Activated B cell treated with CpG ODN at 0.5 μM for 24 hours (primary cell): ENCODE results near the gene BAIAP2L1. TPM values are rescaled to one million over a fixed set of nuclear protein-coding genes. Genes with fewer than 3 reads are reported as not detected.

ENCODE experiments used
- ATAC-seq: fragments of 200-7000 bp; cut with Tn5 transposase; one replicate; pipeline ENCODE4 v1.10.0; 2021; ENCODE audit warnings: low read depth, mild to moderate bottlenecking, moderate library complexity
- CTCF ChIA-PET: fragments of 350-600 bp; sonication (Branson Sonifier 250); formaldehyde crosslinking; loops from one replicate; lab custom pipeline; 2021; ENCODE audit warnings: antibody characterized with exemption; lab: Charles Lee
- POLR2A ChIA-PET: fragments of 350-600 bp; sonication (Branson Sonifier 250); formaldehyde crosslinking; loops from one replicate; lab custom pipeline; 2021; ENCODE audit warnings: antibody characterized with exemption; lab: Charles Lee
- DNase-seq: peaks from one replicate; pipeline ENCODE4 v3.0.0; 2022
- H3K27ac Mint-ChIP-seq: one replicate; pipeline ENCODE4 v1.8.0; 2020; ENCODE audit warnings: mixed read lengths
- H3K27me3 Mint-ChIP-seq: one replicate; pipeline ENCODE4 v1.8.0; 2021; ENCODE audit warnings: mixed read lengths
- H3K36me3 Mint-ChIP-seq: one replicate; pipeline ENCODE4 v1.8.0; 2021; ENCODE audit warnings: low read depth, mixed read lengths
- H3K4me1 Mint-ChIP-seq: one replicate; pipeline ENCODE4 v1.8.0; 2021; ENCODE audit warnings: mixed read lengths
- H3K4me3 Mint-ChIP-seq: one replicate; pipeline ENCODE4 v1.8.0; 2020; ENCODE audit warnings: mild to moderate bottlenecking, mixed read lengths
- H3K9me3 Mint-ChIP-seq: one replicate; pipeline ENCODE4 v1.8.0; 2020; ENCODE audit warnings: mixed read lengths
- intact Hi-C: fragments of 100-400 bp; cut with micrococcal nuclease; formaldehyde crosslinking; loops from one replicate; pipeline ENCODE4 v1.15.1; 2024
- total RNA-seq: library from RNA; stranded (reverse); gene quantifications from 2 replicates; pipeline ENCODE4 v1.2.3, GENCODE V29; 2022
- TF ChIP-seq, protein P1 (sequence below): fragments of 200-600 bp; IDR thresholded peaks from one replicate; pipeline ENCODE4 v1.8.0; 2022; ENCODE audit warnings: antibody characterized with exemption, mild to moderate bottlenecking

The BAIAP2L1 gene
- total RNA-seq, 1 donor from 2014 or later, result 8.1 TPM

DNA sequence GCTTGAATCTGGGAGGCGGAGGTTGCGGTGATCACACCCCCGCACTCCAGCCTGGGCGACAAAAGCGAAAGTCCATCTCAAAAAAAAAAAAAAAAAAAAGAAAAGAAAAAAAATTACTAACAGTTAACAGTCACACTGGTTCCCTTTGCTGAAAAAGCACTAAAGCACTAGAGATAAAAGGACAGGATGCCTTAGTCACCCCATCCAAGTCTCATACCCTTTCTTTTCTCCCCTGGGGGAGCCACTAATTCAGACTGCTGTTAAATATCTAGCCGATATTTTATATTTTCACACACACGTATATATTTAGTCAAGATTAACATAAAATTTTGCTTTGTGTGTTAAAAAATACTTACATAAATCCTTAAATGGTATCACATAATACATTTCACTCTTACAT is 25.2 kb downstream of the BAIAP2L1 start:
- no peak for DNase-seq
- Mint-ChIP-seq H3K4me3 (no peak overlapping the region), H3K36me3 (no peaks in the 10 kb centered on the region), H3K27me3 (no peaks in the 10 kb centered on the region), H3K27ac (no peak overlapping the region), H3K4me1 (no peaks in the 10 kb centered on the region), H3K9me3 (no peaks in the 10 kb centered on the region)
- intact Hi-C loops, result no loop called here
- POLR2A ChIA-PET, result no interaction called here
- no peak for ATAC-seq
- CTCF ChIA-PET, result no interaction called here
- TF ChIP-seq, protein P1, sequence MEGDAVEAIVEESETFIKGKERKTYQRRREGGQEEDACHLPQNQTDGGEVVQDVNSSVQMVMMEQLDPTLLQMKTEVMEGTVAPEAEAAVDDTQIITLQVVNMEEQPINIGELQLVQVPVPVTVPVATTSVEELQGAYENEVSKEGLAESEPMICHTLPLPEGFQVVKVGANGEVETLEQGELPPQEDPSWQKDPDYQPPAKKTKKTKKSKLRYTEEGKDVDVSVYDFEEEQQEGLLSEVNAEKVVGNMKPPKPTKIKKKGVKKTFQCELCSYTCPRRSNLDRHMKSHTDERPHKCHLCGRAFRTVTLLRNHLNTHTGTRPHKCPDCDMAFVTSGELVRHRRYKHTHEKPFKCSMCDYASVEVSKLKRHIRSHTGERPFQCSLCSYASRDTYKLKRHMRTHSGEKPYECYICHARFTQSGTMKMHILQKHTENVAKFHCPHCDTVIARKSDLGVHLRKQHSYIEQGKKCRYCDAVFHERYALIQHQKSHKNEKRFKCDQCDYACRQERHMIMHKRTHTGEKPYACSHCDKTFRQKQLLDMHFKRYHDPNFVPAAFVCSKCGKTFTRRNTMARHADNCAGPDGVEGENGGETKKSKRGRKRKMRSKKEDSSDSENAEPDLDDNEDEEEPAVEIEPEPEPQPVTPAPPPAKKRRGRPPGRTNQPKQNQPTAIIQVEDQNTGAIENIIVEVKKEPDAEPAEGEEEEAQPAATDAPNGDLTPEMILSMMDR, result no peak

DNA sequence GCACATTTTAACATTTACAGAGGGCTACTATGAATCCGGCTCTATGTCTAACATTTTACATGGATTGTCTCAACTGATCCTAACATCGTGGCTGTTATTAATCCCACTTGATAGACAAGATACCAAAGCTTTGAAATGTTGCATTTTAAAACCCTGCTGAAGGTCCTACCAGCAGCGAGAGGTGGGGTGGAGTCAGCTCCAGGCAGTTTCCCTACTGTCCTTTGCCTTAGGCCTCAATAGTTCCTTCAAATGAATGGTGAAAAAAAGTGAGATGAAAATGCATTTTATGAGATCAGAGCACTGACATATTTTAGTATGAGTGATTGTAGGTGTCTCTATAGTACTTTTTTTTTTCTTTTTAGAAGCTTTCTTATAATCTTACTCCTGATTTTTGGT is 26.6 kb downstream of the BAIAP2L1 start:
- Mint-ChIP-seq H3K4me1 (no peaks in the 10 kb centered on the region), H3K27me3 (no peaks in the 10 kb centered on the region), H3K9me3 (no peaks in the 10 kb centered on the region), H3K36me3 (no peaks in the 10 kb centered on the region), H3K4me3 (no peak overlapping the region), H3K27ac (no peak overlapping the region)
- ChIA-PET CTCF (no interaction called here), POLR2A (no interaction called here)
- ATAC-seq (no peak), DNase-seq (no peak)
- TF ChIP-seq, protein P1, result no peak
- intact Hi-C loops, result no loop called here

DNA sequence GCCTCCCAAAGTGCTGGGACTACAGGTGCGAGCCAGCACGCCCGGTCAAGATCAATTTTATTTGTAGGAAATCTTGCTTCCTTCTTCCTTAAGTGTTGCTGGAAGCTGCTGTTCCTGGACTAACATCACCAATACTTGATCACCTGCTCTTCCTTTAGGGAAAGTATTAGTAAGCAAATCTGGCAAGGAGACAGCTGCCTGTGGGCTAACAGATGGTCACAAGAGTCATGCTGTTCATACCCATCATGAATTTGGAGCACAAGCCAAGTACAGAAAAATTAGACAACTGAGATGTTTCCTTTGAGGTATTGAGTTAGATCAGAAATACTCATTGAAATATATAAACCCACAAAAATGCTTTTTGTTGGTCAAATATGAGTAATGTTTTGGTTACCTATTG is 27.9 kb downstream of the BAIAP2L1 start:
- Mint-ChIP-seq H3K4me1 (no peaks in the 10 kb centered on the region), H3K27ac (no peak overlapping the region), H3K36me3 (no peaks in the 10 kb centered on the region), H3K4me3 (no peak overlapping the region), H3K27me3 (no peaks in the 10 kb centered on the region), H3K9me3 (no peaks in the 10 kb centered on the region)
- ATAC-seq (no peak), DNase-seq (no peak)
- TF ChIP-seq, protein P1, result no peak
- intact Hi-C loops, result no loop called here
- POLR2A ChIA-PET, result no interaction called here
- CTCF ChIA-PET, result no interaction called here

DNA sequence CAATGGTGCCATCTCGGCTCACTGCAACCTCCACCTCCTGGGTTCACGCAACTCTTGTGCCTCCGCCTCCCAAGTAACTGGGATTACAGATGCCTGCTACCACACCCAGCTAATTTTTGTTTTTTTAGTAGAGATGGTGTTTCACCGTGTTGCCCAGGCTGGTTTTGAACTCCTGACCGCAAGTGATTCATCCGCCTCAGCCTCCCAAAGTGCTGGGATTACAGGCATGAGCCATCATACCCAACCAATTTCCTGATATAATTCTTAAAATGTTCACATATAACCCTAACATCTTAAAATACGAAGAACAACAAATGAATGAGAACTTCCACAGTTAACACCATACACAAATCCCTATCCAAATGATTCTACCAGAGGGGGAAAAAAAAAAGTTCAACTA is 31.2 kb downstream of the BAIAP2L1 start:
- intact Hi-C loops, result no loop called here
- TF ChIP-seq, protein P1, result no peak
- no peaks in the 10 kb centered on the region for H3K4me1 Mint-ChIP-seq
- ATAC-seq, result no peak
- no peaks in the 10 kb centered on the region for H3K9me3 Mint-ChIP-seq
- H3K27ac Mint-ChIP-seq, result no peak overlapping the region
- no peaks in the 10 kb centered on the region for H3K36me3 Mint-ChIP-seq
- CTCF ChIA-PET, result no interaction called here
- no peak for DNase-seq
- no peak overlapping the region for H3K4me3 Mint-ChIP-seq
- POLR2A ChIA-PET, result no interaction called here
- H3K27me3 Mint-ChIP-seq, result no peaks in the 10 kb centered on the region

DNA sequence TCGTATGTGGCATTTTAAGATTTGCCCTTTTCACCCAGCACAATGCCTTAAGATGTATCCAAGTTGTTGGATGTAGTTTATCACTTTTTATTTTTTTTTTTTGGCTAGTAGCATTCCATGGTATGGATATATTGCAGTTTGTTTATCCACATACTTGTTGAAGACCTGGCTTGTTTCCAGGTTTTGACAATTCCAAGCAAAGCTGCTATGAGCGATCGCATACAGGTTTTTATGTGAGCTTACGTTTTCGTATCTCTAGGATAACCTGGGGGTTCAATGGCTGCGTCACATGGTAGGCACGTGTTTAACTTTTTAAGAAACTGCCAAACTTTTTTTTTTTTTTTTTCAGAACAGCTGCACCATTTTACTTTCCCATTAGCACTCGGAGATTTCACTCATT is 32.2 kb downstream of the BAIAP2L1 start:
- no peaks in the 10 kb centered on the region for H3K9me3 Mint-ChIP-seq
- ChIA-PET CTCF (no interaction called here), POLR2A (interaction anchor here (0.7 kb wide), 1 partner anchor 138 kb away, joined by 6 read pairs; no protein-coding TSS in a partner anchor)
- DNase-seq, result no peak
- ATAC-seq, result no peak
- TF ChIP-seq, protein P1, result no peak
- H3K27ac Mint-ChIP-seq, result no peak overlapping the region
- no peaks in the 10 kb centered on the region for H3K36me3 Mint-ChIP-seq
- no peaks in the 10 kb centered on the region for H3K4me1 Mint-ChIP-seq
- H3K4me3 Mint-ChIP-seq, result no peak overlapping the region
- intact Hi-C loops, result no loop called here
- H3K27me3 Mint-ChIP-seq, result no peaks in the 10 kb centered on the region
